ENCODE data around the gene SELENOO.

Gene SELENOO

GRCh38 chr22:50171965-50172421 is 28.8 kb upstream of the SELENOO start:
- DNase-seq (ENCODE audit: low read depth in 4 of 4, low spot score in 1 of 4): no peak

DNA sequence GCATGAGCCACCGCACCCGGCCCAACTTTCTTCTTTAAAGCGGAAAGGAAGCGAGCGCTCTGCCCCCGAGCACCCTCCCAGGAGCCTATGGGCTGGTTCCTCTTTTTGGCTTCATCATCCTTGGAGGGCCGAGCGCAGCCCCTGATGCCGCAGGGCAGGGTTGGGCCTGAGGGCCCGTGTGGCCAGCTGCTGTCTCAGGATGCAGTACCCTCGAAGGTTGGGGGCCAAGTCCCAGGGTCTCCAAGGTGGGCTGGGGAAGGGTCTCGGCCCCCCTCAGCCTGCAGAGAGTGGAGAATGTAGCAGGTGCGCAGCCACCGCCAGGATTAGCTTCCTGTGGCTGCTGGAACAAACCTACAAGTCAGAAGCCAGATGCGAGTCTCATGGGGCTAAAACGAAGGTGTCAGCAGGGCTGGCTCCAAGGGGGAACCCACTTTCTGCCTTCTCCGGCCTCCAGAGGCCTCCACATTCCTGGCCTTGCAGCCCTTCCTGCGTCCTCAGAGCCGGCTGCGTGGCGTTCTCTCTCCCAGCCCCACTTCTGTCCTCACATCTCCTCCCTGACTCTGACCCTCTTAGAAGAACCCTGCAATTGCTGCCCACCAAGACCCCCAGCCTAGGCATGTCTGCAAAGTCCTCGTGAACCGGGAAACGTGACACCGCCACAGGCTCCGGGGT is 27.4 kb upstream of the SELENOO start:
- no peak for DNase-seq (ENCODE audit: low read depth in 4 of 4, low spot score in 1 of 4)

GRCh38 chr22:50173983-50174355 is 26.8 kb upstream of the SELENOO start:
- no peak for DNase-seq (ENCODE audit: low read depth in 4 of 4, low spot score in 1 of 4)

DNA sequence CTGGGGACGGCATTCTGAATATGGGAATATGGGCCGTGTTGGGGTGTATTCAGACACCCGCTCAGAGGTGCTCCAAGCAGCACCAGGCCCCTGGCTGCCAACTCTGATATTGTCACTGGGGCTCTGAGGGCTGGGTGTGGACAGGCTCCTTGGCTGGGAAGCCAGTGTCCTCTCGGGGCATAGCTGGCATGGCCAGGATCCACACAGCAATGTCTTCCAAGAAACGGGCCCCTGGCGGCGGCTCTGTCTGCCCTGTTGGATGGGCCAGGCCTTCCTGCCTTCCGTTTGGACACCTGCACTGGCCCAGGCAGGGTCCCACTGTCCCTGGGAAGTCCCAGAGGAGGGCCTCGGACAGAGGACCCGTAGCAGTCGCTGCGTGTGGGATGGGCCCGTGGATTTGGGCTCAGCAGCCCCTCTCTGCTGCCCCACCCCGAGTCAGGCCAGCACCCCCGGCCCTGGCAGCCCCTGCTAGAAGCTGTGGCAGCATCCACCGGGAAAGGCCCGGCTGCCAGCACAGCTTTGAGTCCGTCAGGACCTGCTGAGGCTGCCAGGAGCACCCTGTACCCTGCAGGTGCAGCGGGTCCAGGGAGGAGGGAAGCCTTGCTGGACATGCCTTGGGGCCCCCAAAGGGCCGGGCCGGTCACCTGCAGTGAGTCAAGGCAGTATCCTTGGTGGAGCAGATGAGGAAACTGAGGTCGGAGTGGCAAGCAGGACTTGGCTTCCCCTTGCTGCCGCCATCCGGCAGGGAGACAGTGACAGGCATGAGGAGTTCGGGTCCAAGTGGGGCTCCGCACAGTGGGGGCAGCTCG is 26.2 kb upstream of the SELENOO start:
- no peak for DNase-seq (ENCODE audit: low read depth in 4 of 4, low spot score in 1 of 4)

- no peak for DNase-seq (ENCODE audit: low read depth in 4 of 4, low spot score in 1 of 4)
Observed at GRCh38 chr22:50175191-50175461, 25.7 kb upstream of the SELENOO start.

GRCh38 chr22:50175921-50176849 is 24.6 kb upstream of the SELENOO start:
- no peak for DNase-seq (ENCODE audit: low read depth in 4 of 4, low spot score in 1 of 4)

- no peak for DNase-seq (ENCODE audit: low read depth in 4 of 4, low spot score in 1 of 4)
Observed at GRCh38 chr22:50176850-50177536, 23.8 kb upstream of the SELENOO start.

DNA sequence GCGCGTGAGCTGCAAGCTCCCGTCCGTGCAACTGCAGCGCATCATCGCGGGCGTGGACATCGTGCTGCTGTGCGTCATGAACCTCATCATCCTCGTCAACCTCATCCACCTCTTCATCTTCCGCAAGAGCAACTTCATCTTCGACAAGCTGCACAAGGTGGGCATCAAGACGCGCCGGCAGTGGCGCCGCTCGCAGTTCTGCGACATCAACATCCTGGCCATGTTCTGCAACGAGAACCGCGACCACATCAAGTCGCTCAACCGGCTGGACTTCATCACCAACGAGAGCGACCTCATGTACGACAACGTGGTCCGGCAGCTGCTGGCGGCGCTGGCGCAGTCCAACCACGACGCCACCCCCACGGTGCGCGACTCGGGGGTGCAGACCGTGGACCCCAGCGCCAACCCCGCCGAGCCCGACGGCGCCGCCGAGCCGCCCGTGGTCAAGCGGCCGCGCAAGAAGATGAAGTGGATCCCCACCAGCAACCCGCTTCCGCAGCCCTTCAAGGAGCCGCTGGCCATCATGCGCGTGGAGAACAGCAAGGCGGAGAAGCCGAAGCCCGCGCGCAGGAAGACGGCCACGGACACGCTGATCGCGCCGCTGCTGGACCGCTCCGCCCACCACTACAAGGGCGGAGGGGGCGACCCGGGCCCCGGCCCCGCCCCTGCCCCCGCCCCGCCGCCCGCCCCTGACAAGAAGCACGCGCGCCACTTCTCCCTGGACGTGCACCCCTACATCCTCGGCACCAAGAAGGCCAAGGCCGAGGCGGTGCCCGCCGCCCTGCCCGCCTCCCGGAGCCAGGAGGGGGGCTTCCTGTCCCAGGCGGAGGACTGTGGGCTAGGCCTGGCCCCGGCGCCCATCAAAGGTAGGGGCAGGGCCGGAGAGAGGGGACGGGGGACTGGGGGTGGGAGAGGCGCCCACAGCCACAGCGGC is 23.0 kb upstream of the SELENOO start:
- no peak for DNase-seq (ENCODE audit: low read depth in 4 of 4, low spot score in 1 of 4)

DNA sequence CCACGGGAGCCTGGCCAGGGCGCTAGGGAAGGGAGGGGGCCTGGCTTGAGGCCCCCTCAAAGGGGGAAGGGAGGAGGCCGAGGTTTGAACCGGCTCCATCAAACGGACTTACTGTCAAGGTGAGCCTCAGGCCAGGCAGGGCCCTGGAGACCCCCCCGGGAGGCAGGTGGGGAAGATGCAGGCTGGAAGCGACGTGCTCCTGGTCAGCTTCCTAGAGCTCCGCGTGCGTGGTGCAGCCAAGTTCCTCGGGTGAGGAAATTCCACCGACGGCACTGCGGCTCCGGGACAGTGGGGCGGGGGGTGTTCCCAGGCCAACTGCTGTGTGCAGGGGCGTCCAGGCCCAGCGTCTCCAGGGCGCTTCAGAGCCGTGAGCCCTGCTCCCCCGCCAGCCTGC is 22.3 kb upstream of the SELENOO start:
- no peak for DNase-seq (ENCODE audit: low read depth in 4 of 4, low spot score in 1 of 4)

GRCh38 chr22:50178871-50179869 is 21.6 kb upstream of the SELENOO start:
- DNase-seq (ENCODE audit: low read depth in 4 of 4, low spot score in 1 of 4): no peak

DNA sequence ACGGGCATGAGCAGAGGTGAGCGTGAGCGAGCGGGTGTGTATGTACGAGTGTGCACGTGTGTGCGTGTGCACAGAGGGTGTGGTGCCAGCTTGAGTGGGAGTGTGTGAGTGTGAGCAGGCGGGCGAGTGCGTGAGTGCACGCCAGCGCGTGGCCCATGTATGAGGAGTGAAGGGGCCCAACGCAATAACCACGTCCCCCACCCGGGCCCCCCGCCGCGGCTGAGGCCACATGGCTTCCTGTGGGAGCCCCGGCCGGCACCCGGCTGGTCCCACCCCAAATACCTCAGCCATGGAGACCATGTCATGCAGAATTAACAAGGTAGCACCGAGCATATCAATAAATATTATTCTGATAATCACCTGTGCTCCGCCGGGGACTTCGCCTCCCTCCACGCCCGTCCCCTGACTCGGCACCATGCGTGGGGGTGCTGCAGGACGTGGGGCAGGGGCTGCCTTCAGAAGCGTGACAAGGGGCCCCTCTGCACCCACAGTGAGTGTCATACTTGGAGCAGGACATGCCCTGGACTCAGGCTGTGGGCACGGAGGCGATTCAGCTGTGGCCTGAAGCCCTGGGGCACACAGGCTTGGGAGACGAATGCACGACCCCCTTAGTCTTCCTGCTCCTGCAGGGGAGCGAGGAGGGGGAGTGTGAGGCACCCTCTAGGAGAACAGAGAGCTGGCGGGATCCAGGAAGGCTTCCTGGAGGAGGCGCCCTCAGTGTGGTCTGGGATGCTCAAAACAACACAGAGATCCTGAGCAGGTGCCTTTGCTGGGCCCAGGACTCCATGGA is 20.7 kb upstream of the SELENOO start:
- no peak for DNase-seq (ENCODE audit: low read depth in 4 of 4, low spot score in 1 of 4)

- no peak for DNase-seq (ENCODE audit: low read depth in 4 of 4, low spot score in 1 of 4)
Observed at GRCh38 chr22:50180727-50181521, 19.9 kb upstream of the SELENOO start.

- DNase-seq (ENCODE audit: low read depth in 4 of 4, low spot score in 1 of 4): no peak
Observed at GRCh38 chr22:50182176-50183081, 18.4 kb upstream of the SELENOO start.

GRCh38 chr22:50183141-50183971 is 17.5 kb upstream of the SELENOO start:
- no peak for DNase-seq (ENCODE audit: low read depth in 4 of 4, low spot score in 1 of 4)

All from stimulated activated CD4-positive, alpha-beta T cell treated with anti-CD3 and anti-CD28 coated beads, Interleukin-1b, Interleukin-23, amount 100 ng/mL, for 24 hours (primary cell).